Measurements from ENCODE around the gene ZNF275. TPM values are rescaled to one million over a fixed set of nuclear protein-coding genes. Genes with fewer than 3 reads are reported as not detected.

The ZNF275 gene
- total and polyA plus RNA-seq, 10 of the 15 experiments (the other 5 are each of a cell fraction or from before 2014, with no cell fraction given) = 1.3 to 17.4 (median 6.2) TPM

DNA sequence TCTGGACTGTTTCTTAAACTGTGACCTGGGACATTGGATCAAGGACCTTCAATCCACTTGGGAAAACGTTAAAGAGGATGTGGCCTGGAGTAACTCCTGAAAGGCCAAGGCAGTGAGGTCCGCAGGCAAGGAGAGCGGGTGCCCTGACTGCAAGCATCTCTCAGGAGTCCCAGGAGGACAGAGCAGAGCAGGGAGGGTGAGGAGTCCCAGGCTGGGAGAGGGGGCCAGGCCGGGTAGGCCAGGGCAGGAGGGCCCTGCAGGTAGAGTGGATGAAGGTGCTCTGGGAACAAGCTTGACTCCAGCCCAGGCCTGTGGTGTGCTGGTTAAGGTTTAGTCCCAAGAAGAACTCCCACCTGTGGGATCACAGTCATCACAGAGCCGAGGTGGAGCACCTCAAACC, 53.4 kb downstream of the ZNF275 start (continued):
- TF ChIP-seq TARDBP (IDR thresholded peaks at IDR 0.05; ENCODE audit: borderline replicate concordance) = no peak
- no peak for TF ChIP-seq MTA3 (IDR thresholded peaks at IDR 0.05; ENCODE audit: borderline replicate concordance, low read length)
- TF ChIP-seq, protein P1, sequence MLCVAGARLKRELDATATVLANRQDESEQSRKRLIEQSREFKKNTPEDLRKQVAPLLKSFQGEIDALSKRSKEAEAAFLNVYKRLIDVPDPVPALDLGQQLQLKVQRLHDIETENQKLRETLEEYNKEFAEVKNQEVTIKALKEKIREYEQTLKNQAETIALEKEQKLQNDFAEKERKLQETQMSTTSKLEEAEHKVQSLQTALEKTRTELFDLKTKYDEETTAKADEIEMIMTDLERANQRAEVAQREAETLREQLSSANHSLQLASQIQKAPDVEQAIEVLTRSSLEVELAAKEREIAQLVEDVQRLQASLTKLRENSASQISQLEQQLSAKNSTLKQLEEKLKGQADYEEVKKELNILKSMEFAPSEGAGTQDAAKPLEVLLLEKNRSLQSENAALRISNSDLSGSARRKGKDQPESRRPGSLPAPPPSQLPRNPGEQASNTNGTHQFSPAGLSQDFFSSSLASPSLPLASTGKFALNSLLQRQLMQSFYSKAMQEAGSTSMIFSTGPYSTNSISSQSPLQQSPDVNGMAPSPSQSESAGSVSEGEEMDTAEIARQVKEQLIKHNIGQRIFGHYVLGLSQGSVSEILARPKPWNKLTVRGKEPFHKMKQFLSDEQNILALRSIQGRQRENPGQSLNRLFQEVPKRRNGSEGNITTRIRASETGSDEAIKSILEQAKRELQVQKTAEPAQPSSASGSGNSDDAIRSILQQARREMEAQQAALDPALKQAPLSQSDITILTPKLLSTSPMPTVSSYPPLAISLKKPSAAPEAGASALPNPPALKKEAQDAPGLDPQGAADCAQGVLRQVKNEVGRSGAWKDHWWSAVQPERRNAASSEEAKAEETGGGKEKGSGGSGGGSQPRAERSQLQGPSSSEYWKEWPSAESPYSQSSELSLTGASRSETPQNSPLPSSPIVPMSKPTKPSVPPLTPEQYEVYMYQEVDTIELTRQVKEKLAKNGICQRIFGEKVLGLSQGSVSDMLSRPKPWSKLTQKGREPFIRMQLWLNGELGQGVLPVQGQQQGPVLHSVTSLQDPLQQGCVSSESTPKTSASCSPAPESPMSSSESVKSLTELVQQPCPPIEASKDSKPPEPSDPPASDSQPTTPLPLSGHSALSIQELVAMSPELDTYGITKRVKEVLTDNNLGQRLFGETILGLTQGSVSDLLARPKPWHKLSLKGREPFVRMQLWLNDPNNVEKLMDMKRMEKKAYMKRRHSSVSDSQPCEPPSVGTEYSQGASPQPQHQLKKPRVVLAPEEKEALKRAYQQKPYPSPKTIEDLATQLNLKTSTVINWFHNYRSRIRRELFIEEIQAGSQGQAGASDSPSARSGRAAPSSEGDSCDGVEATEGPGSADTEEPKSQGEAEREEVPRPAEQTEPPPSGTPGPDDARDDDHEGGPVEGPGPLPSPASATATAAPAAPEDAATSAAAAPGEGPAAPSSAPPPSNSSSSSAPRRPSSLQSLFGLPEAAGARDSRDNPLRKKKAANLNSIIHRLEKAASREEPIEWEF (IDR thresholded peaks at IDR 0.05; ENCODE audit: insufficient replicate concordance, low read depth, low read length) = no peak
- no peak for TF ChIP-seq SREBF2 (IDR thresholded peaks at IDR 0.05; ENCODE audit: low read length)
- TF ChIP-seq, protein P2, sequence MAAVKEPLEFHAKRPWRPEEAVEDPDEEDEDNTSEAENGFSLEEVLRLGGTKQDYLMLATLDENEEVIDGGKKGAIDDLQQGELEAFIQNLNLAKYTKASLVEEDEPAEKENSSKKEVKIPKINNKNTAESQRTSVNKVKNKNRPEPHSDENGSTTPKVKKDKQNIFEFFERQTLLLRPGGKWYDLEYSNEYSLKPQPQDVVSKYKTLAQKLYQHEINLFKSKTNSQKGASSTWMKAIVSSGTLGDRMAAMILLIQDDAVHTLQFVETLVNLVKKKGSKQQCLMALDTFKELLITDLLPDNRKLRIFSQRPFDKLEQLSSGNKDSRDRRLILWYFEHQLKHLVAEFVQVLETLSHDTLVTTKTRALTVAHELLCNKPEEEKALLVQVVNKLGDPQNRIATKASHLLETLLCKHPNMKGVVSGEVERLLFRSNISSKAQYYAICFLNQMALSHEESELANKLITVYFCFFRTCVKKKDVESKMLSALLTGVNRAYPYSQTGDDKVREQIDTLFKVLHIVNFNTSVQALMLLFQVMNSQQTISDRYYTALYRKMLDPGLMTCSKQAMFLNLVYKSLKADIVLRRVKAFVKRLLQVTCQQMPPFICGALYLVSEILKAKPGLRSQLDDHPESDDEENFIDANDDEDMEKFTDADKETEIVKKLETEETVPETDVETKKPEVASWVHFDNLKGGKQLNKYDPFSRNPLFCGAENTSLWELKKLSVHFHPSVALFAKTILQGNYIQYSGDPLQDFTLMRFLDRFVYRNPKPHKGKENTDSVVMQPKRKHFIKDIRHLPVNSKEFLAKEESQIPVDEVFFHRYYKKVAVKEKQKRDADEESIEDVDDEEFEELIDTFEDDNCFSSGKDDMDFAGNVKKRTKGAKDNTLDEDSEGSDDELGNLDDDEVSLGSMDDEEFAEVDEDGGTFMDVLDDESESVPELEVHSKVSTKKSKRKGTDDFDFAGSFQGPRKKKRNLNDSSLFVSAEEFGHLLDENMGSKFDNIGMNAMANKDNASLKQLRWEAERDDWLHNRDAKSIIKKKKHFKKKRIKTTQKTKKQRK (IDR thresholded peaks at IDR 0.05; ENCODE audit: low read depth, low read length) = no peak
- TF ChIP-seq ZNF207 (IDR thresholded peaks at IDR 0.05; ENCODE audit: borderline replicate concordance) = no peak
- TF ChIP-seq NR2C2 (IDR thresholded peaks at IDR 0.05; ENCODE audit: borderline replicate concordance, control insufficient read depth, insufficient read length, low read depth) = no peak
- TF ChIP-seq, protein P3, sequence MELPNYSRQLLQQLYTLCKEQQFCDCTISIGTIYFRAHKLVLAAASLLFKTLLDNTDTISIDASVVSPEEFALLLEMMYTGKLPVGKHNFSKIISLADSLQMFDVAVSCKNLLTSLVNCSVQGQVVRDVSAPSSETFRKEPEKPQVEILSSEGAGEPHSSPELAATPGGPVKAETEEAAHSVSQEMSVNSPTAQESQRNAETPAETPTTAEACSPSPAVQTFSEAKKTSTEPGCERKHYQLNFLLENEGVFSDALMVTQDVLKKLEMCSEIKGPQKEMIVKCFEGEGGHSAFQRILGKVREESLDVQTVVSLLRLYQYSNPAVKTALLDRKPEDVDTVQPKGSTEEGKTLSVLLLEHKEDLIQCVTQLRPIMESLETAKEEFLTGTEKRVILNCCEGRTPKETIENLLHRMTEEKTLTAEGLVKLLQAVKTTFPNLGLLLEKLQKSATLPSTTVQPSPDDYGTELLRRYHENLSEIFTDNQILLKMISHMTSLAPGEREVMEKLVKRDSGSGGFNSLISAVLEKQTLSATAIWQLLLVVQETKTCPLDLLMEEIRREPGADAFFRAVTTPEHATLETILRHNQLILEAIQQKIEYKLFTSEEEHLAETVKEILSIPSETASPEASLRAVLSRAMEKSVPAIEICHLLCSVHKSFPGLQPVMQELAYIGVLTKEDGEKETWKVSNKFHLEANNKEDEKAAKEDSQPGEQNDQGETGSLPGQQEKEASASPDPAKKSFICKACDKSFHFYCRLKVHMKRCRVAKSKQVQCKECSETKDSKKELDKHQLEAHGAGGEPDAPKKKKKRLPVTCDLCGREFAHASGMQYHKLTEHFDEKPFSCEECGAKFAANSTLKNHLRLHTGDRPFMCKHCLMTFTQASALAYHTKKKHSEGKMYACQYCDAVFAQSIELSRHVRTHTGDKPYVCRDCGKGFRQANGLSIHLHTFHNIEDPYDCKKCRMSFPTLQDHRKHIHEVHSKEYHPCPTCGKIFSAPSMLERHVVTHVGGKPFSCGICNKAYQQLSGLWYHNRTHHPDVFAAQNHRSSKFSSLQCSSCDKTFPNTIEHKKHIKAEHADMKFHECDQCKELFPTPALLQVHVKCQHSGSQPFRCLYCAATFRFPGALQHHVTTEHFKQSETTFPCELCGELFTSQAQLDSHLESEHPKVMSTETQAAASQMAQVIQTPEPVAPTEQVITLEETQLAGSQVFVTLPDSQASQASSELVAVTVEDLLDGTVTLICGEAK (IDR thresholded peaks at IDR 0.05; ENCODE audit: borderline replicate concordance) = no peak
- no peak for TF ChIP-seq SPI1 (IDR thresholded peaks at IDR 0.05; ENCODE audit: borderline replicate concordance, insufficient read depth, low read depth, low read length)
